ENCODE data around the gene PRDX3.

Gene PRDX3

DNA sequence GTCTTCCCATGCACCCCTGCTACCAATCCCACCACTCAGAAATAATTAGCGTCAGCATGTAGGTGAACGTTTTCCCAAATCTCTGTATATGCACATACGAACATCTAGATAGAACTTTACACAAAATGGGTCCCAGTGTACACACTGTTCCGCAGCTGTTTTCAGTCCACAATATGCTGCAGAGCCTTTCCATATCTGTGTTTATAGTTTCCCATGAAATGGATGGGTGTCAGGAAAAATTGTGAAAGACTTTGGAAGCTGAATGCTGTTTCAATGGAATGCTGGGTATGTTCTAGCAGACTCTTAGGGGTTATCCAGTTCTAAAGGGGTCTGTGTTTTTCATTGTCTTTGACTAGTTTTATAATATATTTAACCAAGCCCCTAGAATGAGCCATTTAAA, 42.6 kb upstream of the PRDX3 start:
- TF ChIP-seq, protein P1, sequence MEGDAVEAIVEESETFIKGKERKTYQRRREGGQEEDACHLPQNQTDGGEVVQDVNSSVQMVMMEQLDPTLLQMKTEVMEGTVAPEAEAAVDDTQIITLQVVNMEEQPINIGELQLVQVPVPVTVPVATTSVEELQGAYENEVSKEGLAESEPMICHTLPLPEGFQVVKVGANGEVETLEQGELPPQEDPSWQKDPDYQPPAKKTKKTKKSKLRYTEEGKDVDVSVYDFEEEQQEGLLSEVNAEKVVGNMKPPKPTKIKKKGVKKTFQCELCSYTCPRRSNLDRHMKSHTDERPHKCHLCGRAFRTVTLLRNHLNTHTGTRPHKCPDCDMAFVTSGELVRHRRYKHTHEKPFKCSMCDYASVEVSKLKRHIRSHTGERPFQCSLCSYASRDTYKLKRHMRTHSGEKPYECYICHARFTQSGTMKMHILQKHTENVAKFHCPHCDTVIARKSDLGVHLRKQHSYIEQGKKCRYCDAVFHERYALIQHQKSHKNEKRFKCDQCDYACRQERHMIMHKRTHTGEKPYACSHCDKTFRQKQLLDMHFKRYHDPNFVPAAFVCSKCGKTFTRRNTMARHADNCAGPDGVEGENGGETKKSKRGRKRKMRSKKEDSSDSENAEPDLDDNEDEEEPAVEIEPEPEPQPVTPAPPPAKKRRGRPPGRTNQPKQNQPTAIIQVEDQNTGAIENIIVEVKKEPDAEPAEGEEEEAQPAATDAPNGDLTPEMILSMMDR (IDR thresholded peaks at IDR 0.05; ENCODE audit: control insufficient read depth, insufficient read depth, low read depth, low read length, missing control alignments): no peak
- DNase-seq (ENCODE audit: low read depth): no peak
- no peak overlapping the region for H3K4me3 ChIP-seq (ENCODE audit: control insufficient read depth, low read depth, low read length)

DNA sequence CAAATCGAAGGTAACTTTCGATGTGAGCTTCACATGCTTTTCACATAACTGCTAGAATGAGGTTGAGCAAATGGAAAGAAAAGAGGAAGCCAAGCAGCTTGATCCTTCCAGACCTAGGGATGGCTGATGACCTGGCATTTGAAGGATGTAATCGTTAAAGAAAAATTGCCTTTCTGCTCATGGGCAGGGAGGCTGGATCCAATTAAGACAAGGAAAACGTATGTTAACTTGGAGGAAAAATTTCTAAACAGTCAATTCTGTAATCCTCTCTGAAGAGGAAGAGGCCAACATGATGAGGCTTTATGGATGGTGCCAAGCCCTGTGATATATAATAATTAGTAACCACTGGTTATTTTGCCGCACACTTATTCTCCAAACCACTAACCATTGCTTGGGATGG, 41.3 kb upstream of the PRDX3 start:
- DNase-seq (ENCODE audit: low read depth): no peak
- no peak overlapping the region for H3K4me3 ChIP-seq (ENCODE audit: control insufficient read depth, low read depth, low read length)
- TF ChIP-seq, protein P1 (IDR thresholded peaks at IDR 0.05; ENCODE audit: control insufficient read depth, insufficient read depth, low read depth, low read length, missing control alignments): no peak

DNA sequence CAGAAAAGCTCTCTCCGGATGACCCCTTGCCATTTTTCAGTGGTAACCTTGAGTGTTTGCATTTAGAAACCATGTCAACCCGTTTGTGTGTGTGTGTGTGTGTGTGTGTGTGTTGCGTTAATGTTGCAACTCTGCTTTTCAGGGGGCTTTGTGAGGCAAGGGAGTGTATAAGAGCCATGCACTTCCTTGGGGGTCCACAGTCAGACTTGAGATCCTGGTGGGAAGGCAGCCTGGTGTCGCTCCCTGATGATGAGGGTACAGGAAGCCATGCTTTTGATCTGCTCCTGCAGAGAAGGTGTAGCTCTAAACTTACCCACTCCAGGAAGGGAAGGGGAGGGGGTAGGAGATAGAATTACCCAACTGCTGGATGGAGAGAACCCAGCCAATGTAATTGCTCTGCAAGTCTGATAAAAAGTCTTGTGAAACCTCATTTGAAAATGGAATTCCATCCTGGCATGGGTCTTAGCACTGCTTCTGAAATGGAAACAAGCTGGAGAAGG, 39.4 kb upstream of the PRDX3 start:
- TF ChIP-seq, protein P1 (IDR thresholded peaks at IDR 0.05; ENCODE audit: control insufficient read depth, insufficient read depth, low read depth, low read length, missing control alignments): no peak
- DNase-seq (ENCODE audit: low read depth): no peak
- no peak overlapping the region for H3K4me3 ChIP-seq (ENCODE audit: control insufficient read depth, low read depth, low read length)

DNA sequence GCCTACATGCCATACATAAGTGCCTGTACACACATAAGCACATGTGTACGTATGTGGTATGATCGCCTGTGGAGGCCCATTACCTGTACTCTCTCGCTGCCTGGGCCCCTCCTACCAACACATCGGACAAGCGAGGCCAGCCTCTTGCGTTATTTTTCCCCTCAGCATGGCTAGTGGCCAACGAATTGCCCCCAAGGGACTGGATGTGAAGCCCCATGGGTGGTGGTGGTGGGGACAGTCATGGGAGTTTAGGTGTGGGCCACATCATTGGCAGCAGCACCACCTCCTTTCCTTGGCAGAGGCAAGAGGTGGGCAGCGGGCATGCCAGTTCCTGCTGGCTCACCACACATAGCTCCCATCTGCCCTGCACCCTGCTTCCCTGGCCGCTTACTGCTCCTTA, 38.8 kb upstream of the PRDX3 start:
- no peak for DNase-seq (ENCODE audit: low read depth)
- TF ChIP-seq, protein P1 (IDR thresholded peaks at IDR 0.05; ENCODE audit: control insufficient read depth, insufficient read depth, low read depth, low read length, missing control alignments): no peak
- H3K4me3 ChIP-seq (ENCODE audit: control insufficient read depth, low read depth, low read length): no peak overlapping the region

DNA sequence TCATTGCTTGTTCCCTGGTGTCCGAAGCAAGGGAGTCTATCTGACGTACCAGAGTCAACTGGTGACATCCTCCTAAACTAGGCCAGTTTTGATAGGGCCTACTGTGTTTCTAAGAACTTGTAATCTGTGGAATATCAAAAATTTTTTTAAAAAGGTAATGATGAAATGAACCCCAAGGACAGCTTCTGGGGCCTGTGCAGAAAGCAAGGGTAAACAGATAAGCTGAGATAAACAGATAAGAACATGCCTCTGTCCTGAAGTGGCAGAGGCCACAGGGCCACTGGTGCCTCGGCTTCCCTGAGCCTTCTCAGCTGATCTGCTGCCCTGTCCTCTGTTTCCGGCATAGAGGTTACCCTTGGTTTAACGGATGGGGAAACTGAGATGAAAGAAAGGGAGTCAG, 37.5 kb upstream of the PRDX3 start:
- no peak for DNase-seq (ENCODE audit: low read depth)
- TF ChIP-seq, protein P1 (IDR thresholded peaks at IDR 0.05; ENCODE audit: control insufficient read depth, insufficient read depth, low read depth, low read length, missing control alignments): no peak

DNA sequence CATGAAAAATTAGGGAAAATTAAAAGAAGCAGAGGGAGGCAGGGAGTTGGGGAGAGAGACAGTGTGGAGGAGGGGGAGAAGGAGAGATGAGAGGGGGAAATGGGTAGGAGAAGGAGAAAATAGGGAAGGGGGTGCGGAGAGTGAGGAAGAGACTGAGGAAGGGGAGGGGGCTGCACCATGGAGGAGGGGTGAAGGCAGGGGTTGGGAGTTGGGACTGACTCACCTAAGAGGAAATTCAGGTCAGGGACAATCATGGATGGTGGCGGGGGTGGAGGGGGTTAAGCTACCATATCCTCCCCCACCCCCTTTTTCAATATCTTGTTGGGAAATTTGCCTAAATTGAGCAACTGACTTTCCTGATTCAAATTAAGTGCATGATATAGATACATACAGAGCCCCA, 36.8 kb upstream of the PRDX3 start:
- TF ChIP-seq, protein P1 (IDR thresholded peaks at IDR 0.05; ENCODE audit: control insufficient read depth, insufficient read depth, low read depth, low read length, missing control alignments): no peak
- DNase-seq (ENCODE audit: low read depth): no peak
- H3K4me3 ChIP-seq (ENCODE audit: control insufficient read depth, low read depth, low read length): no peak overlapping the region

More for the DNA sequence above, 37.5 kb upstream of the PRDX3 start:
- H3K4me3 ChIP-seq (ENCODE audit: control insufficient read depth, low read depth, low read length): no peak overlapping the region

All from AG09309 (cell line).